Measurements from ENCODE around the gene SPINK5.
A peak's percentile ranks its signal among the peaks of the same experiment; 100 is the strongest.

Gene SPINK5

DNA sequence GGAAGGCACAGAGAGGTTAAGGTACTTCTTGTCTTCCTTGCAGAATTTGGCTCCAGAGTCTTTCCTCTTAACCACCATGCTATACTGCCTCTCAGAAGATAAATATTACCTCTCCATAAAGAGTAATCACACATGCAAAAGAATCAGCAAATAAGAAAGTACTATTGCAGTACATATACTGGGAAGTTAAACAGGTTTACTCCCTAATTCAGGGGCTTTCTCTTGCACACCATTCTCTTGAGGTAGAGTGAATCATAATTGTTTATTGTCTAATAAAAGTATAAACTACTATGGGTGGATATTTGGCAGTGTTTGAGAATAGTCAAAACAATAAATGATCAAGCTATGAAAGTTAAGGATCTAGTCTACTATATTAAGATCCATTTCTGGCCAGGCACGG, 40.4 kb downstream of the SPINK5 start:
- H3K36me3 ChIP-seq (replicated peaks; ENCODE audit: low read depth, low read length): peaks cover 19% of the 10 kb centered on the region
- H3K4me2 ChIP-seq (ENCODE audit: low read length): no peak overlapping the region
- peaks cover 20% of the 10 kb centered on the region for H3K4me1 ChIP-seq (ENCODE audit: low read length)
- H3K27me3 ChIP-seq (ENCODE audit: low read depth, low read length): no peaks in the 10 kb centered on the region
- TF ChIP-seq, protein P1, sequence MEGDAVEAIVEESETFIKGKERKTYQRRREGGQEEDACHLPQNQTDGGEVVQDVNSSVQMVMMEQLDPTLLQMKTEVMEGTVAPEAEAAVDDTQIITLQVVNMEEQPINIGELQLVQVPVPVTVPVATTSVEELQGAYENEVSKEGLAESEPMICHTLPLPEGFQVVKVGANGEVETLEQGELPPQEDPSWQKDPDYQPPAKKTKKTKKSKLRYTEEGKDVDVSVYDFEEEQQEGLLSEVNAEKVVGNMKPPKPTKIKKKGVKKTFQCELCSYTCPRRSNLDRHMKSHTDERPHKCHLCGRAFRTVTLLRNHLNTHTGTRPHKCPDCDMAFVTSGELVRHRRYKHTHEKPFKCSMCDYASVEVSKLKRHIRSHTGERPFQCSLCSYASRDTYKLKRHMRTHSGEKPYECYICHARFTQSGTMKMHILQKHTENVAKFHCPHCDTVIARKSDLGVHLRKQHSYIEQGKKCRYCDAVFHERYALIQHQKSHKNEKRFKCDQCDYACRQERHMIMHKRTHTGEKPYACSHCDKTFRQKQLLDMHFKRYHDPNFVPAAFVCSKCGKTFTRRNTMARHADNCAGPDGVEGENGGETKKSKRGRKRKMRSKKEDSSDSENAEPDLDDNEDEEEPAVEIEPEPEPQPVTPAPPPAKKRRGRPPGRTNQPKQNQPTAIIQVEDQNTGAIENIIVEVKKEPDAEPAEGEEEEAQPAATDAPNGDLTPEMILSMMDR (IDR thresholded peaks at IDR 0.05; ENCODE audit: low read depth, low read length): no peak
- no peak for TF ChIP-seq EZH2phosphoT487 (IDR thresholded peaks at IDR 0.05; ENCODE audit: low read depth)
- H3K4me3 ChIP-seq (ENCODE audit: low read length): no peak overlapping the region
- H4K20me1 ChIP-seq (ENCODE audit: insufficient read depth, low read length): no peaks in the 10 kb centered on the region
- H3K9ac ChIP-seq (ENCODE audit: low read length): no peak overlapping the region
- no peaks in the 10 kb centered on the region for H3K9me3 ChIP-seq (ENCODE audit: insufficient read depth, low read length)
- H3K27ac ChIP-seq (ENCODE audit: low read length): no peak overlapping the region
- no peak overlapping the region for H2AFZ ChIP-seq (ENCODE audit: low read depth, low read length)
- no peaks in the 10 kb centered on the region for H3K79me2 ChIP-seq (ENCODE audit: low read length)

DNA sequence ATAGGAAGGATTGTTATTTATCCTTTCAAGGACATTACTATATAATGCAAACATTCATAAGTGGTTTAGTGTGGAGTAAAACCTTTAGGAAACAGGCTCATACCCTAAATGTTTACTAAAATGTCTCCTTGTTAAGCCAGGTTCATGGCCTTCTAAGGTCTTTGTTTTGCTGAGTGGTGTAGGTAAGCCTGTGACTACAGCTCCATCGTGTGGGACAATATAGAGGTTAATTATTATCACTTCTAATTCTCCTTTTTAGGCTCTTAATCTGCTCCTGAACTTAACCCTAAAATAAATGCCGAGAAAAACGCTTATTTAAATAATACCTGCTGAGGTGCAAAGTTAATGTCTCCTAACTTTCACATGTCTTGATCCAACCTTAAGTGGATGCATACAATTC, 43.8 kb downstream of the SPINK5 start:
- Histone ChIP-seq H3K4me1 (ENCODE audit: low read length) (peaks cover 18% of the 10 kb centered on the region), H4K20me1 (ENCODE audit: insufficient read depth, low read length) (no peaks in the 10 kb centered on the region), H3K4me3 (ENCODE audit: low read length) (no peak overlapping the region), H3K9me3 (ENCODE audit: insufficient read depth, low read length) (no peaks in the 10 kb centered on the region), H3K27ac (ENCODE audit: low read length) (peak overlapping the region; percentile 25; the same call in 1 of the 2 replicates), H2AFZ (ENCODE audit: low read depth, low read length) (peak overlapping the region; percentile 69; the same call in 1 of the 2 replicates), H3K79me2 (ENCODE audit: low read length) (no peaks in the 10 kb centered on the region), H3K27me3 (ENCODE audit: low read depth, low read length) (no peaks in the 10 kb centered on the region), H3K36me3 (replicated peaks; ENCODE audit: low read depth, low read length) (no peaks in the 10 kb centered on the region), H3K4me2 (ENCODE audit: low read length) (no peak overlapping the region), H3K9ac (ENCODE audit: low read length) (peak overlapping the region; percentile 23; the same call in 1 of the 2 replicates)
- TF ChIP-seq, protein P1 (IDR thresholded peaks at IDR 0.05; ENCODE audit: low read depth, low read length): peak; percentile 58
- no peak for TF ChIP-seq EZH2phosphoT487 (IDR thresholded peaks at IDR 0.05; ENCODE audit: low read depth)

- no peaks in the 10 kb centered on the region for H3K27me3 ChIP-seq (ENCODE audit: low read depth, low read length)
- TF ChIP-seq EZH2phosphoT487 (IDR thresholded peaks at IDR 0.05; ENCODE audit: low read depth): no peak
- TF ChIP-seq, protein P1 (IDR thresholded peaks at IDR 0.05; ENCODE audit: low read depth, low read length): no peak
- no peaks in the 10 kb centered on the region for H3K79me2 ChIP-seq (ENCODE audit: low read length)
- H3K36me3 ChIP-seq (replicated peaks; ENCODE audit: low read depth, low read length): no peaks in the 10 kb centered on the region
- H3K4me2 ChIP-seq (ENCODE audit: low read length): no peak overlapping the region
- no peaks in the 10 kb centered on the region for H3K4me1 ChIP-seq (ENCODE audit: low read length)
- no peak overlapping the region for H3K27ac ChIP-seq (ENCODE audit: low read length)
- no peak overlapping the region for H2AFZ ChIP-seq (ENCODE audit: low read depth, low read length)
- H3K4me3 ChIP-seq (ENCODE audit: low read length): no peak overlapping the region
- no peaks in the 10 kb centered on the region for H3K9me3 ChIP-seq (ENCODE audit: insufficient read depth, low read length)
- no peaks in the 10 kb centered on the region for H4K20me1 ChIP-seq (ENCODE audit: insufficient read depth, low read length)
- H3K9ac ChIP-seq (ENCODE audit: low read length): no peak overlapping the region
These were observed 49.5 kb downstream of the SPINK5 start for GRCh38 chr5:148113243-148113642.

DNA sequence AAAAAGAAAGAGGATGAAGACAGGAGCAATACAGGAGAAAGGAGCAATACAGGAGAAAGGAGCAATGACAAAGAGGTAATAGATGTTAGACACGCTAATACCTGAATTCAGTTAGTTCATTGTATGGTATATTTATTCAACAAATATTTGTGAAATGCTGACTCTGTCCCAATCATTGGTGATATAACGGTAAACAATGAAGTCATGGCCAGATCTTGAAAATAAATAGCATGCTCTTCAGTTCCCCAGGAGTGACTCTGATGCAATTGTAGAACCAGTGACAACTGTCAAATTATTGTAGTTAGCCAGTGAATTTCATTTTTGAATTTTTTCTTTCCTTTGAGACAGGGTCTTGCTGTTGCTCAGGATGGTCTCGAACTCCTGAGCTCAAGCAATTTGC, 56.5 kb downstream of the SPINK5 start:
- Histone ChIP-seq H3K9me3 (ENCODE audit: insufficient read depth, low read length) (no peaks in the 10 kb centered on the region), H3K27me3 (ENCODE audit: low read depth, low read length) (no peaks in the 10 kb centered on the region), H3K36me3 (replicated peaks; ENCODE audit: low read depth, low read length) (peaks cover 2% of the 10 kb centered on the region), H3K4me3 (ENCODE audit: low read length) (no peak overlapping the region), H3K27ac (ENCODE audit: low read length) (no peak overlapping the region), H3K79me2 (ENCODE audit: low read length) (no peaks in the 10 kb centered on the region), H3K9ac (ENCODE audit: low read length) (no peak overlapping the region), H3K4me2 (ENCODE audit: low read length) (no peak overlapping the region), H4K20me1 (ENCODE audit: insufficient read depth, low read length) (no peaks in the 10 kb centered on the region), H3K4me1 (ENCODE audit: low read length) (no peaks in the 10 kb centered on the region), H2AFZ (ENCODE audit: low read depth, low read length) (no peak overlapping the region)
- TF ChIP-seq EZH2phosphoT487 (IDR thresholded peaks at IDR 0.05; ENCODE audit: low read depth): no peak
- TF ChIP-seq, protein P1 (IDR thresholded peaks at IDR 0.05; ENCODE audit: low read depth, low read length): no peak
